ENCODE data around the gene NTSR1. TPM values are rescaled to one million over a fixed set of nuclear protein-coding genes. Genes with fewer than 3 reads are reported as not detected.

NTSR1 gene
- total RNA-seq, 1 experiment from 2014 or later, result 0.40 TPM

- no peak overlapping the region for H3K4me3 ChIP-seq
- H3K36me3 ChIP-seq, result no peaks in the 10 kb centered on the region
- H3K27me3 ChIP-seq, result peaks cover 19% of the 10 kb centered on the region
- no peaks in the 10 kb centered on the region for H3K9me3 ChIP-seq
- DNase-seq, result no peak
These were observed 2.5 kb downstream of the NTSR1 start for GRCh38 chr20:62710886-62711702.

GRCh38 chr20:62711703-62712101 lies 3.1 kb downstream of the NTSR1 start:
- Histone ChIP-seq H3K36me3 (no peaks in the 10 kb centered on the region), H3K4me3 (no peak overlapping the region), H3K27me3 (peaks cover 19% of the 10 kb centered on the region), H3K9me3 (no peaks in the 10 kb centered on the region)
- no peak for DNase-seq

- H3K36me3 ChIP-seq, result no peaks in the 10 kb centered on the region
- H3K27me3 ChIP-seq, result peaks cover 19% of the 10 kb centered on the region
- no peaks in the 10 kb centered on the region for H3K9me3 ChIP-seq
- H3K4me3 ChIP-seq, result no peak overlapping the region
- DNase-seq, result no peak
These were observed 4.0 kb downstream of the NTSR1 start for GRCh38 chr20:62712606-62713005.

- DNase-seq, result no peak
- H3K9me3 ChIP-seq, result no peaks in the 10 kb centered on the region
- no peaks in the 10 kb centered on the region for H3K36me3 ChIP-seq
- H3K4me3 ChIP-seq, result no peak overlapping the region
- peaks cover 12% of the 10 kb centered on the region for H3K27me3 ChIP-seq
These were observed 5.4 kb downstream of the NTSR1 start for GRCh38 chr20:62714006-62714405.

- Histone ChIP-seq H3K27me3 (peaks cover 4% of the 10 kb centered on the region; the same call in 1 of the 2 replicates), H3K9me3 (peaks cover 3% of the 10 kb centered on the region; the same call in 1 of the 2 replicates), H3K4me3 (no peak overlapping the region), H3K36me3 (no peaks in the 10 kb centered on the region)
- DNase-seq, result no peak
These were observed 6.2 kb downstream of the NTSR1 start for GRCh38 chr20:62714799-62715198.

- Histone ChIP-seq H3K27me3 (peaks cover 1% of the 10 kb centered on the region; the same call in 1 of the 2 replicates), H3K9me3 (peaks cover 4% of the 10 kb centered on the region), H3K36me3 (no peaks in the 10 kb centered on the region), H3K4me3 (no peak overlapping the region)
- DNase-seq, result no peak
These were observed 6.6 kb downstream of the NTSR1 start for GRCh38 chr20:62715201-62715600.

- Histone ChIP-seq H3K9me3 (peaks cover 8% of the 10 kb centered on the region), H3K27me3 (no peaks in the 10 kb centered on the region), H3K4me3 (no peak overlapping the region), H3K36me3 (no peaks in the 10 kb centered on the region)
- DNase-seq, result peak; percentile 27
These were observed 7.7 kb downstream of the NTSR1 start for GRCh38 chr20:62716198-62716940.

- Histone ChIP-seq H3K4me3 (no peak overlapping the region), H3K27me3 (no peaks in the 10 kb centered on the region), H3K36me3 (no peaks in the 10 kb centered on the region), H3K9me3 (peaks cover 13% of the 10 kb centered on the region)
- DNase-seq, result no peak
These were observed 8.3 kb downstream of the NTSR1 start for GRCh38 chr20:62716941-62717310.

GRCh38 chr20:62717933-62718332 lies 9.3 kb downstream of the NTSR1 start:
- peaks cover 17% of the 10 kb centered on the region for H3K9me3 ChIP-seq
- DNase-seq, result no peak
- no peaks in the 10 kb centered on the region for H3K36me3 ChIP-seq
- no peak overlapping the region for H3K4me3 ChIP-seq
- H3K27me3 ChIP-seq, result no peaks in the 10 kb centered on the region; the same call in 1 of the 2 replicates

- Histone ChIP-seq H3K27me3 (no peaks in the 10 kb centered on the region; the same call in 1 of the 2 replicates), H3K36me3 (no peaks in the 10 kb centered on the region), H3K9me3 (peaks cover 17% of the 10 kb centered on the region), H3K4me3 (no peak overlapping the region)
- DNase-seq, result no peak
These were observed 9.9 kb downstream of the NTSR1 start for GRCh38 chr20:62718546-62718945.

GRCh38 chr20:62719250-62719935 lies 10.8 kb downstream of the NTSR1 start:
- no peak overlapping the region for H3K4me3 ChIP-seq
- H3K36me3 ChIP-seq, result no peaks in the 10 kb centered on the region
- H3K27me3 ChIP-seq, result no peaks in the 10 kb centered on the region; the same call in 1 of the 2 replicates
- DNase-seq, result no peak
- H3K9me3 ChIP-seq, result peaks cover 17% of the 10 kb centered on the region

GRCh38 chr20:62721511-62722370 lies 13.1 kb downstream of the NTSR1 start:
- no peak overlapping the region for H3K4me3 ChIP-seq
- H3K27me3 ChIP-seq, result no peaks in the 10 kb centered on the region; the same call in 1 of the 2 replicates
- H3K9me3 ChIP-seq, result peaks cover 17% of the 10 kb centered on the region
- no peaks in the 10 kb centered on the region for H3K36me3 ChIP-seq
- no peak for DNase-seq

- Histone ChIP-seq H3K27me3 (no peaks in the 10 kb centered on the region; the same call in 1 of the 2 replicates), H3K4me3 (no peak overlapping the region), H3K36me3 (no peaks in the 10 kb centered on the region), H3K9me3 (peaks cover 17% of the 10 kb centered on the region)
- no peak for DNase-seq
These were observed 14.0 kb downstream of the NTSR1 start for GRCh38 chr20:62722627-62723026.

GRCh38 chr20:62723351-62723750 lies 14.7 kb downstream of the NTSR1 start:
- Histone ChIP-seq H3K36me3 (no peaks in the 10 kb centered on the region), H3K4me3 (no peak overlapping the region), H3K27me3 (no peaks in the 10 kb centered on the region; the same call in 1 of the 2 replicates), H3K9me3 (peaks cover 17% of the 10 kb centered on the region)
- peak; percentile 59 for DNase-seq

GRCh38 chr20:62723768-62724450 lies 15.3 kb downstream of the NTSR1 start:
- Histone ChIP-seq H3K27me3 (no peaks in the 10 kb centered on the region; the same call in 1 of the 2 replicates), H3K9me3 (peaks cover 17% of the 10 kb centered on the region), H3K36me3 (no peaks in the 10 kb centered on the region), H3K4me3 (no peak overlapping the region)
- DNase-seq, result no peak
